HepG2 (cell line): ENCODE results near the gene LAPTM4A. TPM values are rescaled to one million over a fixed set of nuclear protein-coding genes. Genes with fewer than 3 reads are reported as not detected.

ENCODE experiments used
- ATAC-seq: fragments of 200-7000 bp; cut with Tn5 transposase; 3 replicates; pipeline ENCODE4 v1.9.1; 2020; ENCODE audit warnings: mild to moderate bottlenecking, moderate library complexity
- BruUV-seq: library from RNA; stranded (reverse); fragments of 400-500 nt; replicated peaks from 2 replicates; lab custom pipeline; 2021; lab: Mats Ljungman, UMichigan
- CTCF ChIA-PET: fragments of 300-600 bp; formaldehyde crosslinking; extraction: SDS; loops from one replicate; lab custom pipeline; 2021; ENCODE audit warnings: low total read pairs, inconsistent platforms, low intra/inter-chr PET ratio; lab: Yijun Ruan, JAX
- POLR2A ChIA-PET: fragments of 350-600 bp; sonication (Branson Sonifier 250); formaldehyde crosslinking; loops from one replicate; lab custom pipeline; 2020; ENCODE audit warnings: antibody characterized with exemption, inconsistent platforms; lab: Yijun Ruan, JAX
- DNase-seq: peaks from one replicate; pipeline ENCODE4 v3.0.0-alpha.2; 2015; ENCODE audit warnings: low spot score
- FAIRE-seq: peaks from 3 replicates; lab custom pipeline; 2011; peaks lifted over from hg19 to GRCh38; lab: Jason Lieb, UNC
- H2AFZ ChIP-seq: one replicate; pipeline ENCODE4 v1.6.1; 2011; ENCODE audit warnings: low read length, inconsistent platforms
- H3K27ac ChIP-seq: fragments of 300-600 bp; 3 replicates; pipeline ENCODE4 v1.8.0; 2011; ENCODE audit warnings: mixed run types, mild to moderate bottlenecking, mixed read lengths, low read length, inconsistent platforms; ENCODE audit not compliant: insufficient read depth; ENCODE audit errors: extremely low read length
- H3K27me3 ChIP-seq, 2 experiments: fragments of 200-600 bp in 1 of 2; 2 replicates in 1 of 2; 3 replicates in 1 of 2; pipeline versions ENCODE4 v1.6.0 to v1.8.0; 2011; ENCODE audit warnings: low read length in 2 of 2, mild to moderate bottlenecking in 2 of 2, moderate library complexity in 2 of 2, inconsistent platforms in 1 of 2; ENCODE audit not compliant: insufficient read depth in 2 of 2, control insufficient read depth in 1 of 2
- H3K36me3 ChIP-seq, 2 experiments: fragments of 200-600 bp in 1 of 2; replicated peaks in 1 of 2; 2 replicates in 1 of 2; 3 replicates in 1 of 2; pipeline versions ENCODE4 v1.5.1 to v1.8.0; 2011; ENCODE audit warnings: low read length in 2 of 2, inconsistent platforms in 1 of 2; ENCODE audit not compliant: insufficient read depth in 2 of 2, control insufficient read depth in 1 of 2
- H3K4me1 ChIP-seq: 2 replicates; pipeline ENCODE4 v1.5.1; 2012; ENCODE audit warnings: low read length, inconsistent platforms; ENCODE audit not compliant: insufficient read depth
- H3K4me2 ChIP-seq: 2 replicates; pipeline ENCODE4 v1.6.0; 2011; ENCODE audit warnings: low read depth, low read length, inconsistent platforms
- H3K4me3 ChIP-seq, 3 experiments: fragments of 200-600 bp in 1 of 3; sonication (generic), shearing (Covaris generic) in 1 of 3; replicated peaks in 1 of 3; 2 replicates each; pipeline ENCODE4 v1.5.1; 2011 to 2016; ENCODE audit warnings: low read length in 3 of 3, inconsistent platforms in 2 of 3, low read depth in 2 of 3, mild to moderate bottlenecking in 2 of 3, control low read depth in 1 of 3, mixed read lengths in 1 of 3; ENCODE audit not compliant: insufficient read depth in 1 of 3
- H3K79me2 ChIP-seq: one replicate; pipeline ENCODE4 v1.6.1; 2011; ENCODE audit warnings: low read length, inconsistent platforms; ENCODE audit not compliant: insufficient read depth
- H3K9ac ChIP-seq: 2 replicates; pipeline ENCODE4 v1.6.0; 2011; ENCODE audit warnings: mild to moderate bottlenecking, low read depth, low read length, inconsistent platforms; ENCODE audit not compliant: insufficient read depth
- H3K9me3 ChIP-seq: 2 replicates; pipeline ENCODE4 v1.5.1; 2012; ENCODE audit warnings: mild to moderate bottlenecking, low read length
- H4K20me1 ChIP-seq: 2 replicates; pipeline ENCODE4 v1.6.0; 2011; ENCODE audit warnings: inconsistent platforms, mild to moderate bottlenecking, low read length, moderate library complexity; ENCODE audit not compliant: insufficient read depth
- CHCHD3 ChIP-seq: sonication (generic); formaldehyde crosslinking; IDR thresholded peaks from 2 replicates; pipeline ENCODE4 v1.8.0; 2022; ENCODE audit warnings: mild to moderate bottlenecking, missing genetic modification reagents, moderate library complexity
- DMTF1 ChIP-seq: sonication (generic); formaldehyde crosslinking; IDR thresholded peaks from 2 replicates; pipeline ENCODE4 v1.4.0; 2020; ENCODE audit warnings: mild to moderate bottlenecking, missing genetic modification reagents
- FUBP1 ChIP-seq: sonication (generic); formaldehyde crosslinking; IDR thresholded peaks from 2 replicates; pipeline ENCODE4 v1.5.1; 2020; ENCODE audit warnings: missing genetic modification reagents, mild to moderate bottlenecking, borderline replicate concordance
- HNRNPUL1 ChIP-seq: fragments of 200-400 bp; formaldehyde crosslinking; IDR thresholded peaks from 2 replicates; pipeline ENCODE4 v1.6.1; 2017; ENCODE audit warnings: low read depth, mild to moderate bottlenecking, low read length, moderate library complexity
- IRX3 ChIP-seq: sonication (generic); formaldehyde crosslinking; IDR thresholded peaks from 2 replicates; pipeline ENCODE4 v1.8.1; 2023; ENCODE audit warnings: mild to moderate bottlenecking, low read depth, missing genetic modification reagents, borderline replicate concordance
- KLF16 ChIP-seq, 2 experiments: sonication (generic) in 1 of 2; formaldehyde crosslinking in 1 of 2; IDR thresholded peaks; 2 replicates each; pipeline versions ENCODE4 v1.6.1 to v1.8.0; 2016 to 2023; ENCODE audit warnings: missing genetic modification reagents in 2 of 2, missing compliant biosample characterization in 1 of 2
- NFYB ChIP-seq: sonication (generic); formaldehyde crosslinking; IDR thresholded peaks from 2 replicates; pipeline ENCODE4 v1.4.0; 2020; ENCODE audit warnings: missing genetic modification reagents
- PATZ1 ChIP-seq: sonication (generic); formaldehyde crosslinking; IDR thresholded peaks from 2 replicates; pipeline ENCODE4 v1.4.0; 2020; ENCODE audit warnings: missing genetic modification reagents
- SALL1 ChIP-seq: sonication (generic); formaldehyde crosslinking; IDR thresholded peaks from 2 replicates; pipeline ENCODE4 v1.8.0; 2022; ENCODE audit warnings: mild to moderate bottlenecking, missing genetic modification reagents
- YY1 ChIP-seq: IDR thresholded peaks from 2 replicates; pipeline ENCODE4 v1.6.1; 2011; ENCODE audit warnings: low read length, low read depth, moderate library complexity, mild to moderate bottlenecking; ENCODE audit not compliant: insufficient read depth, insufficient replicate concordance
- ZBTB46 ChIP-seq: sonication (generic); formaldehyde crosslinking; IDR thresholded peaks from 2 replicates; pipeline ENCODE4 v1.4.0; 2020; ENCODE audit warnings: mild to moderate bottlenecking, missing genetic modification reagents, borderline replicate concordance
- ZNF24 ChIP-seq: fragments of 450-650 bp; IDR thresholded peaks from 2 replicates; pipeline ENCODE4 v1.6.1; 2017; ENCODE audit warnings: antibody characterized with exemption, mild to moderate bottlenecking
- ZNF510 ChIP-seq: sonication (generic); formaldehyde crosslinking; IDR thresholded peaks from 2 replicates; pipeline ENCODE4 v1.4.0; 2020; ENCODE audit warnings: low read depth, mild to moderate bottlenecking, missing genetic modification reagents
- ZNF569 ChIP-seq: sonication (generic); formaldehyde crosslinking; IDR thresholded peaks from 2 replicates; pipeline ENCODE4 v1.5.0; 2020; ENCODE audit warnings: mild to moderate bottlenecking, missing genetic modification reagents, moderate library complexity, borderline replicate concordance
- ZNF589 ChIP-seq: sonication (generic); formaldehyde crosslinking; conservative IDR thresholded peaks from 2 replicates; pipeline ENCODE4 v1.8.0; 2022; ENCODE audit warnings: mild to moderate bottlenecking, moderate library complexity, missing genetic modification reagents
- in situ Hi-C: cut with HindIII; loops from 2 replicates; pipeline ENCODE4 v1.10.0; 2017; ENCODE audit warnings: low pct_unique_long_range_greater_than_20kb; ENCODE audit not compliant: extremely low pct_ligation_motif_present
- intact Hi-C: fragments of 100-400 bp; cut with micrococcal nuclease; formaldehyde crosslinking; loops from one replicate; pipeline ENCODE4 v1.10.0; 2022; ENCODE audit not compliant: unreplicated experiment
- polyA plus RNA-seq, 8 experiments: library from polyadenylated mRNA; depleted of rRNA in 3 of 8; stranded (reverse) in 7 of 8; unstranded in 1 of 8; fragments of >200 nt; fragmentation: Illumina TruSeq in 4 of 8; extraction: Trizol in 4 of 8; gene quantifications; 2 replicates each; pipeline versions ENCODE4 v1.2.1 to v1.2.3, GENCODE V29; 2011 to 2016; ENCODE audit warnings: low read depth in 4 of 8, missing spikeins in 1 of 8, mixed read lengths in 1 of 8; ENCODE audit not compliant: insufficient read depth in 1 of 8
- total RNA-seq, 5 experiments: library from RNA; depleted of rRNA; stranded (reverse); fragments of >200 nt; fragmentation: Illumina TruSeq; extraction: Trizol; gene quantifications; 2 replicates each; pipeline ENCODE4 v1.2.3, GENCODE V29; 2016; ENCODE audit warnings: low read depth in 1 of 5

Gene LAPTM4A
- total and polyA plus RNA-seq, 2 of the 13 experiments (the other 11 are each of a cell fraction or from before 2014, with no cell fraction given) = 116 to 558 TPM

GRCh38 chr2:19993731-19994130, 57.7 kb downstream of the LAPTM4A start:
- no peak for TF ChIP-seq SALL1
- no peak for TF ChIP-seq ZNF569 (CRISPR knock-in tag)
- no peak for TF ChIP-seq ZNF589 (CRISPR knock-in tag)
- no peak for TF ChIP-seq CHCHD3
- TF ChIP-seq FUBP1 = no peak
- no peak for TF ChIP-seq YY1
- TF ChIP-seq KLF16 (CRISPR knock-in tag; IDR thresholded peaks at IDR 0.05) = no peak
- TF ChIP-seq HNRNPUL1 = no peak
- no peak for TF ChIP-seq NFYB (CRISPR knock-in tag)
- no peak for TF ChIP-seq DMTF1 (CRISPR knock-in tag)
- no peak for TF ChIP-seq ZNF24
- no peak for TF ChIP-seq IRX3 (CRISPR knock-in tag)
- TF ChIP-seq PATZ1 = no peak
- TF ChIP-seq ZBTB46 (CRISPR knock-in tag) = no peak
- no peak for TF ChIP-seq ZNF510
- in situ Hi-C loops = no loop called here
- POLR2A ChIA-PET = interaction anchor here (1.0 kb wide), 1 partner anchor 58 kb away, joined by 3 read pairs; the partner anchor contains the start of gene LAPTM4A
- H3K36me3 ChIP-seq = peaks cover 3% of the 10 kb centered on the region in 2 experiments; a peak in 4 of 5 replicates
- H3K4me1 ChIP-seq = peaks cover 20% of the 10 kb centered on the region
- peaks cover 9% of the 10 kb centered on the region for H3K79me2 ChIP-seq
- no peak for FAIRE-seq
- H3K27ac ChIP-seq = no peak overlapping the region
- no peak for ATAC-seq
- CTCF ChIA-PET = no interaction called here
- no peaks in the 10 kb centered on the region for H4K20me1 ChIP-seq
- DNase-seq = no peak
- H2AFZ ChIP-seq = no peak overlapping the region
- no peaks in the 10 kb centered on the region for H3K9me3 ChIP-seq
- no peak overlapping the region for H3K9ac ChIP-seq
- H3K4me3 ChIP-seq = no peak overlapping the region
- no peaks in the 10 kb centered on the region; a peak in 1 of 5 replicates for H3K27me3 ChIP-seq
- no TSS peak for BruUV-seq
- no peak overlapping the region for H3K4me2 ChIP-seq
- intact Hi-C loops = no loop called here
